Breast epithelium (tissue), 3 donors: ENCODE results near the gene STK31.

Experiments used
- CTCF ChIP-seq, 3 donors: fragments of 450-650 bp; IDR thresholded peaks; one replicate each; pipeline ENCODE4 v1.5.1; 2016 to 2017; ENCODE audit warnings: antibody characterized with exemption in 3 of 3, mild to moderate bottlenecking in 3 of 3, moderate library complexity in 3 of 3
- POLR2A ChIP-seq: fragments of 450-650 bp; IDR thresholded peaks from one replicate; pipeline ENCODE4 v1.6.1; 2016; ENCODE audit warnings: antibody characterized with exemption, mild to moderate bottlenecking, moderate library complexity

DNA sequence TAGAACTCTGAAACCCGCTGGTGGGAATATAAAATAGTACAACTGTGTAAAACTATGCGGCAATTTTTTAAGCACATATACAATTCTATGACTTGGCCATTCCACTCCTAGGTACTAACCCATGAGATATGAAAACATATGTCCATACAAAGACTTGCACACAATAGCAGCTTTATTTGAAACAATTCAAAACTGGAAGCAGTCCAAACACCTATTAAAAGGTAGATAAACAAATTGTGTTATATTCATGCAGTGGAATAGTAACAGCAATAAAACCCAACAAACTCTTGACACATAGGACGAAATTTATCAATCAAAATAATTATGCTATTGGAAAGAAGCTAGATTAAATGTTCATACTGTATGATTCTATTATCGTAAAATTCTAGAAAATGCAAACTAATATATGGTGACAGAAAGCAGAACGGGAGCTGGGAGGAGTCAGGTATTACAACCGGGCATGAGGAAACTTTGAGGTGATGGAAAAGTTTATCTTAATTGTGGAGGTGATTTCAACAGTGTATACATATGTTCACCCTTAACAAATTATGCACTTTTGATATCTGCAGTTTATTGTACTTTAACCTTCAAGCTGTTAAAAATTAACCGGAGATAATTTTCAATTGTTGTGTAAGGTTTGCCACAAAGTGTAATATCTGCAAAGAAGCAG is 803 bp upstream of the STK31 start:
- TF ChIP-seq CTCF (IDR thresholded peaks at IDR 0.05) (no peak), POLR2A (no peak)
